ENCODE results near the gene THSD4.

- TF ChIP-seq EZH2 (IDR thresholded peaks at IDR 0.05; ENCODE audit: low read length, missing control alignments) = no peak
- TF ChIP-seq, protein P1, sequence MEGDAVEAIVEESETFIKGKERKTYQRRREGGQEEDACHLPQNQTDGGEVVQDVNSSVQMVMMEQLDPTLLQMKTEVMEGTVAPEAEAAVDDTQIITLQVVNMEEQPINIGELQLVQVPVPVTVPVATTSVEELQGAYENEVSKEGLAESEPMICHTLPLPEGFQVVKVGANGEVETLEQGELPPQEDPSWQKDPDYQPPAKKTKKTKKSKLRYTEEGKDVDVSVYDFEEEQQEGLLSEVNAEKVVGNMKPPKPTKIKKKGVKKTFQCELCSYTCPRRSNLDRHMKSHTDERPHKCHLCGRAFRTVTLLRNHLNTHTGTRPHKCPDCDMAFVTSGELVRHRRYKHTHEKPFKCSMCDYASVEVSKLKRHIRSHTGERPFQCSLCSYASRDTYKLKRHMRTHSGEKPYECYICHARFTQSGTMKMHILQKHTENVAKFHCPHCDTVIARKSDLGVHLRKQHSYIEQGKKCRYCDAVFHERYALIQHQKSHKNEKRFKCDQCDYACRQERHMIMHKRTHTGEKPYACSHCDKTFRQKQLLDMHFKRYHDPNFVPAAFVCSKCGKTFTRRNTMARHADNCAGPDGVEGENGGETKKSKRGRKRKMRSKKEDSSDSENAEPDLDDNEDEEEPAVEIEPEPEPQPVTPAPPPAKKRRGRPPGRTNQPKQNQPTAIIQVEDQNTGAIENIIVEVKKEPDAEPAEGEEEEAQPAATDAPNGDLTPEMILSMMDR (conservative IDR thresholded peaks at IDR 0.05 in 1 of 2, IDR thresholded peaks at IDR 0.05 in 1 of 2; ENCODE audit: low read depth in 1 of 2, low read length in 2 of 2) = no peak
Measured at GRCh38 chr15:71323584-71323983, 208.3 kb downstream of the THSD4 start.

Data from fibroblast of lung (primary cell).